ENCODE results near the gene WNT3A.
"Not testable (repeated sequence)": the region's sequence is repeated elsewhere in the genome, so short reads cannot be mapped to it uniquely, and the experiment has no call there.

The WNT3A gene

GRCh38 chr1:228016653-228017355 lies 10.0 kb downstream of the WNT3A start:
- Histone ChIP-seq H3K4me3 (no peak overlapping the region), H3K27ac (no peak overlapping the region), H3K36me3 (ENCODE audit: insufficient read depth, low read length) (no peaks in the 10 kb centered on the region), H3K9ac (ENCODE audit: insufficient read length) (no peak overlapping the region), H3K9me3 (ENCODE audit: low read depth, low read length) (no peaks in the 10 kb centered on the region)
- TF ChIP-seq FOXP2 (optimal IDR thresholded peaks at IDR 0.05; ENCODE audit: control extremely low read depth, extremely low read length, insufficient read depth) (no peak), POLR2AphosphoS5 (IDR thresholded peaks at IDR 0.05; ENCODE audit: borderline replicate concordance, low read depth, low read length) (no peak), EZH2 (IDR thresholded peaks at IDR 0.05) (no peak)
- no peak for DNase-seq (ENCODE audit: low read depth, low spot score)

DNA sequence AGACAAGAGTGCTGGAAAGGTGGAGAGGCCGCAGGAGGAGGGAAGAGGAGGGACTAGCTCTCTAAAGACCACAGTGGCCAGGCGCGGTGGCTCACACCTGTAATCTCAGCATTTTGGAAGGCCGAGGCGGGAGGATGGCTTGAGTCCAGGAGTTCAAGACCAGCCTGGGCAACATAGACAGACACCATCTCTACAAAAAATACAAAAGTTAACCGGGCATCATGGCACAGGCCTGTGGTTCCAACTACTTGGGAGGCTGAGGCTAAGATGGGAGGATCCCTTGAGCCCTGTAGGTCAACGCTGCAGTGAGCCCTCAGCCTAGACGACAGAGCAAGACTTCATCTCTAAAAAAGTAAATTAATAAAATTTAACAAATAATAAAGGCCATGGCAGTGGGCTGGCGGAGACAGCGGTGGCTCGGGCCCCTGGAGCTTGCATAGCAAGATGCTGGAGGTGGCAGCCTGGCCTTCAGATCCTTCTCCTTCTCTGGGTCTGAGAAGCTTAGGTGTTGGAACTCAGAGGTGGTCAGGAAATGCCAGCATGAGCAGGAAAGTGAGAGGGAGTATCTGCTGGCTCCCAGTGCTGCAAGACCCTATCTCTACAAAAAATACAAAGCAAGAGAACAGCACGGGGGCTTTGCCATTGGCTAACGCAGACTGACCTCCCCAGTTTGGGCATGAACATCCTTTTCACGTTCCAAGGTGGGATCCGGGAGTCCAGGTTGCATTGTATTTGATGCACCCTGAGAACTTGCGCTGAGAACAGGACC lies 10.7 kb downstream of the WNT3A start:
- Histone ChIP-seq H3K36me3 (ENCODE audit: insufficient read depth, low read length) (no peaks in the 10 kb centered on the region), H3K4me3 (no peak overlapping the region), H3K9ac (ENCODE audit: insufficient read length) (no peak overlapping the region), H3K27ac (no peak overlapping the region), H3K9me3 (ENCODE audit: low read depth, low read length) (no peaks in the 10 kb centered on the region)
- TF ChIP-seq FOXP2 (optimal IDR thresholded peaks at IDR 0.05; ENCODE audit: control extremely low read depth, extremely low read length, insufficient read depth) (no peak), POLR2AphosphoS5 (IDR thresholded peaks at IDR 0.05; ENCODE audit: borderline replicate concordance, low read depth, low read length) (no peak), EZH2 (IDR thresholded peaks at IDR 0.05) (no peak)
- no peak for DNase-seq (ENCODE audit: low read depth, low spot score)

- Histone ChIP-seq H3K27ac (no peak overlapping the region), H3K9me3 (ENCODE audit: low read depth, low read length) (no peaks in the 10 kb centered on the region), H3K36me3 (ENCODE audit: insufficient read depth, low read length) (no peaks in the 10 kb centered on the region), H3K4me3 (no peak overlapping the region), H3K9ac (ENCODE audit: insufficient read length) (no peak overlapping the region)
- TF ChIP-seq EZH2 (IDR thresholded peaks at IDR 0.05) = no peak
- TF ChIP-seq POLR2AphosphoS5 (IDR thresholded peaks at IDR 0.05; ENCODE audit: borderline replicate concordance, low read depth, low read length) = no peak
- no peak for TF ChIP-seq FOXP2 (optimal IDR thresholded peaks at IDR 0.05; ENCODE audit: control extremely low read depth, extremely low read length, insufficient read depth)
- no peak for DNase-seq (ENCODE audit: low read depth, low spot score)
Measured at GRCh38 chr1:228018125-228018398, 11.3 kb downstream of the WNT3A start.

- DNase-seq (ENCODE audit: low read depth, low spot score) = no peak
- no peak overlapping the region for H3K4me3 ChIP-seq
- H3K9ac ChIP-seq (ENCODE audit: insufficient read length) = no peak overlapping the region
- H3K9me3 ChIP-seq (ENCODE audit: low read depth, low read length) = no peaks in the 10 kb centered on the region
- TF ChIP-seq FOXP2 (optimal IDR thresholded peaks at IDR 0.05; ENCODE audit: control extremely low read depth, extremely low read length, insufficient read depth) (no peak), POLR2AphosphoS5 (IDR thresholded peaks at IDR 0.05; ENCODE audit: borderline replicate concordance, low read depth, low read length) (no peak), EZH2 (IDR thresholded peaks at IDR 0.05) (no peak)
- H3K27ac ChIP-seq = no peak overlapping the region
- no peaks in the 10 kb centered on the region for H3K36me3 ChIP-seq (ENCODE audit: insufficient read depth, low read length)
Measured at GRCh38 chr1:228018961-228019721, 12.3 kb downstream of the WNT3A start.

DNA sequence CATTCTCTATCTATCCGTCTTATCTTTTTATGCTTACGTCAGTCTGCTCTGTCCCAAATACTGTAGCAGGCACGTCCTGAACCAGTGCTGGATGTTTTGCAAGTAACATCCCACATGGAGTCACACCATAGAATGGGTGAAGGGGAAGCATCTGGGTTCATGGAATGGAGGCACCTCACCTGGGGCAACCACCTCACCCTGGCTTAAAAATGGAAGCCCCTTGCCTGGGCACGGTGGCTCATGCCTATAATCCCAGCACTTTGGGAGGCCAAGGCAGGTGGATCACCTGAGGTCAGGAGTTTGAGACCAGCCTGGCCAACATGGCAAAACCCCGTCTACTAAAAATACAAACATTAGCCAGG lies 12.9 kb downstream of the WNT3A start:
- DNase-seq (ENCODE audit: low read depth, low spot score); H3K36me3 ChIP-seq (ENCODE audit: insufficient read depth, low read length); H3K9me3 ChIP-seq (ENCODE audit: low read depth, low read length); H3K27ac ChIP-seq; H3K9ac ChIP-seq (ENCODE audit: insufficient read length); H3K4me3 ChIP-seq: not testable (repeated sequence)

DNA sequence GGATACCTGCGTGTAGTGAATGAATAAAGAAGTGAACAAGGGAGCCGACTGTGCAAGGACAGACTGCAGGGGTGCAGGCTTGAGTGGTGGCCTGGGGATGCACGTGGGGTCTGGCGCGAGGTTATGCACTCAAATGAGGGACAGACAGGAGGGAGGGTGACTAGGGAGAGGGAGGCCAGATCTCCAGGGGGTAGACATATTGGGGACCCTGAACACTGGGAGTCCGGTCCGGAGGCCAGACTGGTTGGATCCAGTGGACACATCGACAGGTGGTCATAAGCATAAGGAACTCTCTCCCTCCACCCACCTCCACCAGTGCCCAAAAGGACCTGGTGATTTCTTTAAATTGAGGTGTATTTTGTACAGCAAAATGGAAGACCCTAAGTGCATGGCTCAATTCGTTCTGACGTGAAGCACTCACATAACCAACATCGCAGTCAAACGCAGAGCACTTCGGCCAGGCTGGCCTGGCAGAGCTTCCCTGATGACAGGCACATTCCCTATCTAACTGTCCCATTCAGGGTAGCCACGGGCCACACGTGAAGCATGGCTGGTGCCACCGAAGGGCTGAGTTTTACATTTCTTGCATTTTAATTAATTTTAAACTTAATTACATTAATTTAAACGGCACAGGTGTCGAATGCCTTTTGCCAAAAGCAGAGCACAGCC lies 14.0 kb downstream of the WNT3A start:
- DNase-seq (ENCODE audit: low read depth, low spot score) = no peak
- H3K9ac ChIP-seq (ENCODE audit: insufficient read length) = no peak overlapping the region
- TF ChIP-seq POLR2AphosphoS5 (IDR thresholded peaks at IDR 0.05; ENCODE audit: borderline replicate concordance, low read depth, low read length) = no peak
- TF ChIP-seq EZH2 (IDR thresholded peaks at IDR 0.05) = no peak
- TF ChIP-seq FOXP2 (optimal IDR thresholded peaks at IDR 0.05; ENCODE audit: control extremely low read depth, extremely low read length, insufficient read depth) = no peak
- no peak overlapping the region for H3K4me3 ChIP-seq
- H3K9me3 ChIP-seq (ENCODE audit: low read depth, low read length) = 0 out of 2 replicates have a peak, but pooled peaks cover 4% of the 10 kb centered on the region
- no peaks in the 10 kb centered on the region for H3K36me3 ChIP-seq (ENCODE audit: insufficient read depth, low read length)
- H3K27ac ChIP-seq = no peak overlapping the region

GRCh38 chr1:228021355-228022030 lies 14.7 kb downstream of the WNT3A start:
- no peaks in the 10 kb centered on the region for H3K36me3 ChIP-seq (ENCODE audit: insufficient read depth, low read length)
- H3K4me3 ChIP-seq = no peak overlapping the region
- TF ChIP-seq POLR2AphosphoS5 (IDR thresholded peaks at IDR 0.05; ENCODE audit: borderline replicate concordance, low read depth, low read length) = no peak
- TF ChIP-seq FOXP2 (optimal IDR thresholded peaks at IDR 0.05; ENCODE audit: control extremely low read depth, extremely low read length, insufficient read depth) = no peak
- TF ChIP-seq EZH2 (IDR thresholded peaks at IDR 0.05) = no peak
- H3K9me3 ChIP-seq (ENCODE audit: low read depth, low read length) = 0 out of 2 replicates have a peak, but pooled peaks cover 4% of the 10 kb centered on the region
- no peak overlapping the region for H3K9ac ChIP-seq (ENCODE audit: insufficient read length)
- no peak for DNase-seq (ENCODE audit: low read depth, low spot score)
- no peak overlapping the region for H3K27ac ChIP-seq
